Motor neuron (in vitro differentiated cells): ENCODE results near the gene RAET1L. TPM values are rescaled to one million over a fixed set of nuclear protein-coding genes. Genes with fewer than 3 reads are reported as not detected.
A peak's percentile ranks its signal among the peaks of the same experiment; 100 is the strongest.
"Not testable (repeated sequence)": the region's sequence is repeated elsewhere in the genome, so short reads cannot be mapped to it uniquely, and the experiment has no call there.

Experiments used
- ATAC-seq, 8 experiments: fragments of 200-7000 bp; cut with Tn5 transposase; replicated peaks in 6 of 8; 2 replicates each; pipeline ENCODE4 v1.8.0; 2021; ENCODE audit warnings: mild to moderate bottlenecking in 8 of 8, moderate library complexity in 8 of 8
- H3K27ac ChIP-seq, 2 donors: fragments of 250-450 bp; sonication (Bioruptor Pico); 2 replicates each; pipeline ENCODE4 v1.9.0; 2021; ENCODE audit warnings: antibody characterized with exemption in 2 of 2, mild to moderate bottlenecking in 2 of 2, moderate library complexity in 1 of 2
- H3K4me1 ChIP-seq, 2 donors: fragments of 250-450 bp; sonication (Bioruptor Pico); replicated peaks in 1 of 2; 2 replicates each; pipeline ENCODE4 v1.6.1; 2021; ENCODE audit warnings: antibody characterized with exemption in 2 of 2, mild to moderate bottlenecking in 2 of 2, moderate library complexity in 1 of 2
- H3K4me3 ChIP-seq, 5 donors: fragments of 250-450 bp; sonication (Bioruptor Pico); 2 replicates each; pipeline ENCODE4 v1.9.0; 2021; ENCODE audit warnings: antibody characterized with exemption in 5 of 5, mild to moderate bottlenecking in 5 of 5, moderate library complexity in 4 of 5
- WGBS, 10 experiments: fragments of 450-650 bp; shearing (Covaris generic); methylation state at CpG; one replicate each; pipeline ENCODE4 v1.0.0; 2022; 5-methylcytosine and 5-hydroxymethylcytosine counted together
- in situ Hi-C, 9 experiments: fragments of 400-800 bp; cut with MboI; loops; one replicate each; pipeline ENCODE4 v1.15.0; 2021; ENCODE audit warnings: low sequenced_read_pairs in 9 of 9, low pct_unique_long_range_greater_than_20kb in 2 of 9; ENCODE audit not compliant: unreplicated experiment in 9 of 9
- total RNA-seq, 8 experiments: library from RNA; unstranded; fragments of 300-600 nt; gene quantifications; 2 replicates each; pipeline versions ENCODE4 v1.2.3 to v1.2.4, GENCODE V29; 2022

The RAET1L gene
- total RNA-seq, 8 experiments from 2014 or later, result 1.9 to 55.3 (median 4.2) TPM; not detected in 4

DNA sequence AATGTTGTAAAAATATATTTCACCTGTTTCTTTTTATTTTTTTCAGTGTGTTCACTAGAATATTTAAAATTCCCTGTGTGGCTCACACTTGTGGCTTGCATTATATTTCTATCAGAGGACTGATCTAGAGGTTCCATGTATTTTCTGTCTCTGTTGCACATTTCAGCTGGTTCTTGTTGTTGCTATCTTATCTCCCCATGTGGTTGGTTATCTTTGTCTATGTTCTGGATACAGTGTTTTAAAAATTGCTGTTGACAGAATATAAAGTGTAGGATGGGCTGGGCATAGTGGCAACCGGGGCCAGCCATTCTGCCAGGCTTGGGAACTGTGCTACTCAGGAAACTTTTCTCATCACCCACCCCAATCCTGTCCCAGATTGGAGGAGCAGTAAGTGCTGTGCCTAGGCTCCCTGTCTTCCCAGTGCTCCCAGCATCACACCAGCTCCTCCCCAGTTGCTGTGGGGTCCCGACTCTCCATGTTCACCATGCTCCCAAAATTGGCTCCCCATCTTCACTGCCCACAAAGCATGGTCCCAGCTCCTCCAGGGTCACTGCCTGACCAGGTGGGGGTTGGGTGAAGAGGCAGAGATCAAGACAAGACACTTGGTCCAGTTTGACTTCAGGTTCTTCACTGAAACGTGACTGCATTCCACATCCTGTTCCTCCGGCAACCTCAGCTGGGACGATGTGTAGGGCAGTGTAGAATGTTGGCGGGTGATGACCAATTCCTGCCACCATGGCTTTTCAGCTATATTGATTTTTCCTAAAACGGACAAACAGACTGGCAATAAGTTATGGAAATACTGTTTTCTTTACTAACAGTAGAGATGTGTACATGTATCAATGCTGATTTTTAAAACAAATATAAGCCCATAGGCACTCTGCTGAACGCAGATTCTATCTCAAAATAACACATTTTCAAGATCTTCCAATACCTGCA lies 12.2 kb downstream of the RAET1L start:
- H3K4me1 ChIP-seq, H3K27ac ChIP-seq, ATAC-seq, H3K4me3 ChIP-seq: not testable (repeated sequence)
- 0 to 70% (median 20%) methylated on average over 1 to 6 of the region's 8 CpGs; no CpG with 5 or more reads in 1 of the 10 experiments for WGBS, 10 experiments
- in situ Hi-C loops, result loop anchor here in 1 of 9 experiments (10.0 kb wide), 1 partner anchor 78 kb away; no protein-coding TSS in a partner anchor

DNA sequence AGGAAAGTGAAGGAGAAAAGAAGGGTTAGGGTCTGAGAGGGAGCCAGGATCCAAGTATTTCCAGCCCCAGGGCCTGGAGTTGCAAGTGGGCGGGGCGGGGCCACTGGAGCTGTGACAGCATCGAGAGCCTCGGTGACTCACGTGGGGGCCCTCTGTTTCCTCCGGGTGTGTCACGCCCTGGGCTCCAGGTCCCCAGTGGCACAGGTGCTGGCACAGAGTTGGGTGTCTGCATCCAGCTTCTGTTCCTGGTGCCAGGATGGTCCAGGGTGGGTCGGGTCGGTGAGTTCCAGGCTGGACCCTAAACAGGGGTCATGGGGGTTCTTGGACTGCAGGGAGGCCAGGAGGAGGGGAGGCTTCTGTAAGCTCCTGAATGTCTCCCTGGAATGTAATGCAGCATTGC lies 16.7 kb downstream of the RAET1L start:
- Histone ChIP-seq H3K4me3 (no peak overlapping the region), H3K4me1 (peaks cover 2 to 4% of the 10 kb centered on the region in 2 donors), H3K27ac (no peak overlapping the region)
- in situ Hi-C loops, result no loop called here
- 0 to 53% (median 17%) methylated on average over 2 to 5 of the region's 9 CpGs; no CpG with 5 or more reads in 7 of the 10 experiments for WGBS, 10 experiments
- no peak for ATAC-seq

DNA sequence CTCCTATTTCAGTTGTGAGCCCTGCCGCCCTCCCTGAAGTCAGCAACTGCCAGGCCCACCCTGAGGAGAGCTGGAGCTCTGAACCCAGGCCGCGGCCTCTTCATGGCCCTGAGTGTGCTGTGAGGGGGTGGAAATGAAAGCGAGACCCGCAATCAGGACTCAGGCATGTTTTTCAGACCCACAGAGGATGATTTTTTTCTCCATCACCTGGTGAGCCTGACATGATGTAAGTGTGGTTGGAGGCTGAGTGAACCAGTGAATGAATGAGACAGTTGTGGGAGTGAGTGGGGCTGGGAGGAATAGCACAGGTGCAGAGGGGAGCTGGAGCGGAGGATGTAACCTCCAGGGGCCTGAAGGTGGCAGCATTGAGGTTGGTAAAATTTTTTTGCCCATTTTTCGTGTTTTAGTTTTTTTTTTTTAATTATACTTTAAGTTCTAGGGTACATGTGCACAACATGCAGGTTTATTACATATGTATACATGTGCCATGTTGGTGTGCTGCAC lies 18.3 kb downstream of the RAET1L start:
- no peak overlapping the region for H3K27ac ChIP-seq
- in situ Hi-C loops, result no loop called here
- no peak overlapping the region for H3K4me3 ChIP-seq
- WGBS, 10 experiments, result 0 to 67% (median 53%) methylated on average over 1 to 6 of the region's 7 CpGs; no CpG with 5 or more reads in 5 of the 10 experiments
- peaks cover 2 to 4% of the 10 kb centered on the region in 2 donors for H3K4me1 ChIP-seq
- ATAC-seq, result peak in 1 of 8 experiments; percentile 2

DNA sequence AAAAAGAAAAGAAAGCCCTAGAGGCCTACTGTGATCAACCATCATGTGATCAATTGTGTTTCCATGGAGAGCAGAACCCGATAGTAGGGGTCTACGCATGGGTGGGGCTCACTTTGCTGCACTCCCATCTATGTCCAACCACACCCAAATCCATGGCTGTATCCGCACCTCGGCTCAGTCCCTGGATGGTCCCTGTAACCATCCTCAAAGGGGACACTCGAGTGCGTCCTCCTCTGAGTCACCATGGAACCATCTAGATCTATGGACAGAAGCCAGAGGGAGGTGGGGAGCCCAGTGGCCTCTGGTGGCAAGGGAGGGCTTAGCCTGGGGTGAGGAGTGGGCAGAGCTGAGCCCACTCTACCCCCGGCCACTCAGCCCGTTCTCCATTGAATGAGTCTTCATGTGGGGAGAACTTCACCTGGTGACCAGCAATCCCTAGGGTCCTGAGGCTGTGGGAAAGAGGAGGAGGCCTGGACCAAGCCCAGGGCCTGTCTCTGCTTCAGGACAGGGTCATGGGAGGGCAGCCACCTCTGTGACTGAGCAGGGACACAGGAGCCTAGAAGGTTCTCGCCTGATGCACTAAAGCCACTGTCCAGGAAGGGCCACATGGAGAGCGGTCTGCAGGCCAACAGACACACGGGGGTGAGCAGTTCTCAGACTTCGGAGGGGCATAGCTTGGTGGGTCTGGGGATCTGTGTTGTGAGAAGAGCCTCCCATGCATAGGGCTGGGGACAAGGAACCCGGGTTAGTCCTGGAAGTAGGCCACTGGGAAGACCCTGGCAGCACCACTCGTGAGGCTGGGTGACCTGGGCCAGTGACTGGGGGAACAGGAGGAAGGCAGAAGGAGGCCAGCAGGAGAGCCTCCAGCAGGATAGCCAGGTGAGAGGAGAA lies 19.3 kb downstream of the RAET1L start:
- ATAC-seq, result no peak
- Histone ChIP-seq H3K4me3 (peak overlapping the region; percentile 49 to 60 (median 50)), H3K27ac (peak overlapping the region in 1 of 2 donors; percentile 53), H3K4me1 (peaks cover 2 to 4% of the 10 kb centered on the region in 2 donors)
- 35 to 100% (median 61%) methylated on average over 1 to 7 of the region's 14 CpGs; no CpG with 5 or more reads in 4 of the 10 experiments for WGBS, 10 experiments
- in situ Hi-C loops, result no loop called here

DNA sequence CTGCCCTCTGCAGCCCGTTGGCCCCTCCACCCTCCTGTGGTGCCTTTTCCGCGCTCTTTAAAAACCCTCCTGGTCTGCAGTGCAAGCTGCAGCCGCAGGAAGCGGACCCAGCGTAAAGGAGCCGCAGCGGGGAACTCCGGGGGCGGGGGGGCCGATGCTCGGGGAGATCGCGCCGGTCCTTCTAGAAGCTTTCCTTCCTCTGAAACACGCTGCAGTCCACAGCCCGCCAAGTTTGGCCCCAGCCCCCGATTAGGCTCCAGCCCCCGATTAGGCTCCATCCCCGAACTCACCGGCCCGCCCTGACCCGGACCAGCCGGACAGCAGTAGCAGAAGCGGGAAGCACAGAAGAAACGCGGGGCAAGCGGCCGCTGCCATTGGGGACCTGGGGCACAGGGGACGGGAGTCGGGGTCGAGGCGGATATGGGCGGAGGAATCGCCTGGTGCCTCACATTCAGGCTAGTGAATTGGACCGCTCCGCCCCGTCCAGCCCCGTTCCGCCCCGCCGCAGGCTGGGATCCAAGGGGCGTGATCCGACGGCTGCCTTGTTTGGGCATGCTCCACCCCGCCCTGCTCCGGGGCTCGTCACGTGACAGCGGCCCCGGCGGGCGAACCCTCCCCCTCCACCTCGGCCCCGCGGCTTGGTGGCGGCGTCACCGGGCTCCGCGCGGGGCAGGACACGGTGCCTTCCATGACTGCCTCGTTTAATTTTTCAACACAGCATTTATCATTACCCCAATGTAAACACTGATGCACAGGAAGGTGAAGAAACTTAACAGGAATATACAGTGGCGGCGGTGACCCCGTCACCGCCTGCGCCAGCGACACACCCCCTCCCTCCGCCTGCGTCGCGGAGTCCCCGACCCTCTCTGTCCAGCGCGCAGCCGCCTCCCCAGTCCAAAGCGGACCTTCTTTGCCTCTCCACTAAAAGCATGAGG lies 20.3 kb downstream of the RAET1L start:
- peak overlapping the region; percentile 49 to 60 (median 50) for H3K4me3 ChIP-seq
- in situ Hi-C loops, result no loop called here
- peak overlapping the region in 1 of 2 donors; percentile 53 for H3K27ac ChIP-seq
- peaks cover 2 to 4% of the 10 kb centered on the region in 2 donors for H3K4me1 ChIP-seq
- 0 to 11% (median 0%) methylated on average over 1 to 7 of the region's 79 CpGs; no CpG with 5 or more reads in 7 of the 10 experiments for WGBS, 10 experiments
- peak; percentile 94 to 97 (median 94) for ATAC-seq

DNA sequence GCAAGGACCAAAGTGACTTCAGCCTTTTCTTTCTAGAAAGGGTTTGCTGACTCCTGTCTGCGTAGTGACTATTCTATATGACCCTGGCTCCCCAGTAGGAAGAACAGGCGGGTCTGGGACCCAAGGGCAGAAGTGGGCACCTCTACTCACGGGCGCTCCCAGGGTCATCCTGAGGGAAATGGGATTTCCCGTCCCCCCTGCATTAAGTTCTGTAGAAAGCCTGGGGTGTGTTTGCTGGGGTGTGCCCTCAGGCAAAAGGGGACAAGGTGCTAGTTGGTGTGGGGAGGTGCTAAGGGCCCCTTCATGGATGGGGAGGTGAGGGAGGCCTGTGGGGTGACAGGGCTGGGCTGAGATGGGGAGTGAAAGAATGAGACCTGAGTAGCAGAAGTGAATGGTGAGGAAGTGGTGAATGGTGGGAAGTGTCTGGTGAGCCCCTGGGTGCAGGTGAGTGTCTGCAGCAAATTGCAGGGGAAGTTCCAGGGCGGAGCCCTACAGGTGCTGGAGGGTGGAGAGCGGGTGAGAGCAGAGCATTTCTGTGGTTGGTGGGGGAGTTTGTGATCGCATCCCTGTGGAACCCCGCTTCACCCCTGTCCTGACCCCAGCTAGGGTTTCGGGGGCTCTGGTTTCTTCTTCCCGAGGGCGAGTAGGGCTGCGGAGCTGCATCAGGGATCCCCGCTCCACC lies 21.1 kb downstream of the RAET1L start:
- in situ Hi-C loops, result no loop called here
- Histone ChIP-seq H3K4me3 (peak overlapping the region; percentile 49 to 60 (median 50)), H3K4me1 (peaks cover 2 to 4% of the 10 kb centered on the region in 2 donors), H3K27ac (no peak overlapping the region)
- ATAC-seq, result no peak
- WGBS, 10 experiments, result 25 to 84% (median 80%) methylated on average over 2 to 3 of the region's 14 CpGs; no CpG with 5 or more reads in 7 of the 10 experiments

DNA sequence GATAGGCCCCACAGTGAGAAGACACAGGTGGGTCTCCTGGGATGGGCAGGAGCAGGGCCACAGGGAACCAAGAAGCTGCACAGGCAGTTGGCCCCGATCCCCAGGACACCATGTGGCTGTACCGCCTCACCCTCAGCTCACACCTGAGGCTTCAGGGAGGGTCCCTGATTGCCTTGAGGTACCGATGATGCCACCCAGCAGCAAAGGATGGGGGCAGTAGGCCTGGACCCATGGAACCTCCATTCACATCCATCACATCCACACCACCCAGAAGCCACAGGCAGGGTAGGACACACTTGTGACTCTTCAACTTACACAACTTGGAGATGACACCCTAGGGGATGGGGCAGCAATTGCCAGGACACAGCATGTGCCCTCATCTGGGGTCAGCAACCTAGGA lies 21.7 kb downstream of the RAET1L start:
- in situ Hi-C loops, ATAC-seq, H3K4me3 ChIP-seq, H3K4me1 ChIP-seq, H3K27ac ChIP-seq: not testable (repeated sequence)
- WGBS, 10 experiments, result 100% methylated on average over 1 of the region's 3 CpGs; no CpG with 5 or more reads in 9 of the 10 experiments

DNA sequence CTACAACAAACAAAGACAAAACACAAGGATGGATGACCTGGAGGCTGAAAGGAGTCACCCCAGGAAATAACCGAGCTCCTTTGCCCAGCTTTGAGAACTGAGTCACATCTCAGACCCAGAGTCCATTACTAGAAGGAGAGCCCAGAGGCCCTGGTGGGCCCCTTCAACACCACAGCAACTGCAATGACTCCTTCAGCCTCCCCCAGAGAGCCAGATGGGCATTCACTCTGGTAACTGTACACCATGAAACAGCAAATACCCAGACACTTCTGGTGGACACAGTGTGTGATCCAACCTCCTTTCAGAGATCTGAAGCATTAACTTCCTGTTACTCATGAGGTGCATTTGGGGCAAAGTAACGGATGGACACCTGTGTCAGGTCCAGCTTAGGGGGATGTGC lies 22.6 kb downstream of the RAET1L start:
- 63 to 100% (median 86%) methylated on average over 1 of the region's 2 CpGs; no CpG with 5 or more reads in 6 of the 10 experiments for WGBS, 10 experiments
- Histone ChIP-seq H3K4me1 (peaks cover 2 to 4% of the 10 kb centered on the region in 2 donors), H3K4me3 (no peak overlapping the region), H3K27ac (no peak overlapping the region)
- no peak for ATAC-seq
- in situ Hi-C loops, result no loop called here

DNA sequence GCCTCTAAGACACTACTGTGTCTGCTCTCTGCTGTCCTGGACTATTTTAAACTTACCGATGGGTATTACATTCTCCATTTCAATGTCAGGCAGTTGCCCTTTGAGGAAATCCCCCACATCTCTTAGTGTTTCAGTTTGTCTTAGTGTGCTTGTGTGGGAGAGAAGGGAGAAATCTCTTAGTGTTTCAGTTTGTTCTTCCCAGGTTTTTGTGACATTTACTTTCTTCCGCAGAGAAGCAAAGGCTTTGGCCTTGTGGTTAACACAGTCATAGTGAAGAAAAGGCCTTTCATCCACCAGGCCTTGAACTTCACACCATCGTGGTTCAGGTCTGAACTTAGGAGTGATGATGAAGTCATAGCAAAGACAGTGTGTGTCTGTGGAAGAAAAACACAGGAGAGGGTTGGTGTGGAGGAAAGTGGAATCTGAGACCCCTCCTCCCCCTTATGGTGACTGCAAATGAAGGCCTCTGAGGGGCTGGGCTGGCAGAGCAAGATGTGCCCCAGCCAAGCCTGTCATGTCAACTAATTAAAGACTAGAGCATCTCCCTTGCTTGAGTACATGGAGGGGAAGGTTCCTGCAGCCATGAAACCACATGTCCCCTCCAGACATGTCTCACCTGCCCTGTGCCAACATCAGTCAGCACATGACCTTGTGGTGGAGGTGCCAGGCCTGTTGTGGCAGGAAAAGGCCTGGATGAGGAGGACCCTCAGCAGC lies 23.9 kb downstream of the RAET1L start:
- ATAC-seq, result no peak
- in situ Hi-C loops, result no loop called here
- peaks cover 2 to 4% of the 10 kb centered on the region in 2 donors for H3K4me1 ChIP-seq
- H3K4me3 ChIP-seq, result no peak overlapping the region
- H3K27ac ChIP-seq, result no peak overlapping the region
- WGBS, 10 experiments, result 61 to 100% (median 83%) methylated on average over 1 to 3 of the region's 3 CpGs; no CpG with 5 or more reads in 3 of the 10 experiments

DNA sequence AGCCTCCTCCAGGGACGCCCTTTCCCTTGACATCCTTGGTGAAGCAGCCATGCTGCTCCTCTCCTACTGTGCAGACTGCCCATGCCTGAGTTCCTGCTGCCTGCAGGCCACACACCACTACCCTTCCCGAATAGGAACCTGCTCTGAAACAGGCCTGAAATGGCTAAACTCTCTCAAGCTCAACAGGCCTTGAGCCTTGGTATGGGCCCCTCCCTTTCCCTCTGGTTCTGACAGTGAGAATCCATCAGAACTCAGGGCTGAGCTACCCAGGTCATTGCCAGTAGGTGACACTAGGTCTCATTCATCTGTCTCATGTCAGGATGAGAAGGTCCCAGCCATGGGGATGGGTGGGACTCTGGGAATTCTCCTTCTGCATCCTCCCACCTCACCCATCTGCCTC lies 25.7 kb downstream of the RAET1L start:
- in situ Hi-C loops, result no loop called here
- ATAC-seq, result no peak
- Histone ChIP-seq H3K4me1 (no peaks in the 10 kb centered on the region), H3K4me3 (no peak overlapping the region), H3K27ac (no peak overlapping the region)
- 47 to 92% (median 83%) methylated on average over 1 to 2 of the region's 2 CpGs; no CpG with 5 or more reads in 5 of the 10 experiments for WGBS, 10 experiments

DNA sequence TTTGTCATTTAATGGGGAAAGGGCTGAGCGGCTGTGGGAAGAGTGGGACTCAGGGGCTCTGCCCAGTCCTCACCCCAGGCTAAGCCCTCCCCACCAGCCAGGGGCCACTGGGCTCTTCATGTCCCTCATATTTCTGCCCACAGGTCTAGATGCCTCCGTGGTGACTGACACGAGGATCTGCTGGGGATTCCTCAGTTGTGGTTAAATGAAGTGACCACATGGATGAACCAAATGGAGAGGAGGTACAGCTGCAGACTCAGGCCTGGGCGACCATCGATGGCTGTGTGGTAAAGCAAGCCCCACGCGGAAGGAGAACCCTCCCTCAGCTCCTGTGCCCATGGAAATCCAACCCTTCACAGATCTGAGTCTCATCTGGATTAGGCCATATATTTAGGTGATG lies 29.4 kb downstream of the RAET1L start:
- 53 to 77% (median 62%) methylated on average over 3 to 6 of the region's 7 CpGs; no CpG with 5 or more reads in 6 of the 10 experiments for WGBS, 10 experiments
- Histone ChIP-seq H3K4me3 (no peak overlapping the region), H3K4me1 (peaks cover 0 to 4% of the 10 kb centered on the region in 2 donors), H3K27ac (no peak overlapping the region)
- in situ Hi-C loops, result no loop called here
- ATAC-seq, result no peak
